IPS-20b (cell line): ENCODE data around the gene DENND5B.

ENCODE experiments used
- H3K27ac ChIP-seq: one replicate; pipeline ENCODE4 v1.5.1; 2013; ENCODE audit warnings: low read length
- H3K27me3 ChIP-seq: 2 replicates; pipeline ENCODE4 v1.6.1; 2013; ENCODE audit warnings: mild to moderate bottlenecking, low read length, inconsistent platforms; ENCODE audit not compliant: insufficient read depth
- H3K36me3 ChIP-seq: 2 replicates; pipeline ENCODE4 v1.6.1; 2013; ENCODE audit warnings: low read depth, mild to moderate bottlenecking, inconsistent platforms, low read length, moderate library complexity; ENCODE audit not compliant: insufficient read depth
- H3K4me1 ChIP-seq: 2 replicates; pipeline ENCODE4 v1.6.1; 2013; ENCODE audit warnings: mild to moderate bottlenecking, control low read depth, inconsistent platforms, low read length, moderate library complexity; ENCODE audit not compliant: insufficient read depth
- H3K4me3 ChIP-seq: 2 replicates; pipeline ENCODE4 v1.5.1; 2013; ENCODE audit warnings: mild to moderate bottlenecking, low read length, inconsistent platforms
- H3K9ac ChIP-seq: 2 replicates; pipeline ENCODE4 v1.6.1; 2013; ENCODE audit warnings: low read depth, mild to moderate bottlenecking, inconsistent platforms, low read length, moderate library complexity
- H3K9me3 ChIP-seq: 2 replicates; pipeline ENCODE4 v1.6.1; 2013; ENCODE audit warnings: mild to moderate bottlenecking, low read depth, low read length, inconsistent platforms; ENCODE audit not compliant: insufficient read depth

Gene DENND5B

DNA sequence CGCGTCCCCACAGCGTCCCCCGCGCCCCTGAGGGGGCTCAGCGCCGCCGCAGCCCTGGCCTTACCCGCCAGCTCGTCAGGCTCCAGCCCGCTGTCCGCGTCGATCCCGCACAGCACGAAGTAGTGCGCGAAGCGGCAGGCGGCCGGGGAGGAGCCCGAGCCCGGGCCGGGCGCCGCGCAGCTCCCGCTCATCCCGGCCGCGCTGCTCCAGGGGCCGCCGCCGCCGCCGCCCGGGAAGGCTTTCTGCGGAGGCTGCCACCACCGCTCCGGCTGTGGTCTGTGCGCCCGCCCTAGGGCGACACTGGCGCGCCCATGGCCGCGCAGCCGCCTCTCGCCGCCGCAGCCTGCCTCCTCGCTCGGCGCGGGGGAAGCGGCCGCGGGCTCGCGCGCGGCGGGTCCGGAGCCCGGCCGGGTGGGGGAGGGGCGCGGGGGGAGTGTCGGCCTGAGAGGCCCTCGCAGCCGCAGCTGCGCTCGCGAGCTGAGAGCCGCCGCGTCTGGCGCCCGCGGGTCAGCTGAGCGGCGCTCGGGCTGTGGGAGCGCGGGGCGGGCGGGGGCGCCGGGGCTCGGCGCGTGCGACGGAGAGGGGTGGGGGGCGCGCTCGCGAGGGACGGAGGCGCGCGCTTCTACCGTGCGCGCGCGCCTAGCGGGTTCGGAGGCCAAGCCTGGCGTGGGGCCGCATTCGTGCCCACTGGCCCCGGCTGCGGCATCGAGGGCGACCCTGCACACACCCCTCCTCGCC lies at the start of gene DENND5B:
Gene DENND5B, minus strand, starts transcription at position 495 of the 738 bp plus-strand sequence. Its CDS starts 304 bp downstream, at position 191.
- Histone ChIP-seq H3K27ac (no peak within 1 kb of the TSS), H3K27me3 (peaks cover 30% of the 10 kb centered on the region), H3K9ac (peak within 1 kb of the TSS; percentile 63), H3K9me3 (no peaks in the 10 kb centered on the region), H3K36me3 (no peaks in the 10 kb centered on the region), H3K4me1 (peaks cover 13% of the 10 kb centered on the region; the same call in 1 of the 2 replicates), H3K4me3 (peak within 1 kb of the TSS; percentile 74)

DNA sequence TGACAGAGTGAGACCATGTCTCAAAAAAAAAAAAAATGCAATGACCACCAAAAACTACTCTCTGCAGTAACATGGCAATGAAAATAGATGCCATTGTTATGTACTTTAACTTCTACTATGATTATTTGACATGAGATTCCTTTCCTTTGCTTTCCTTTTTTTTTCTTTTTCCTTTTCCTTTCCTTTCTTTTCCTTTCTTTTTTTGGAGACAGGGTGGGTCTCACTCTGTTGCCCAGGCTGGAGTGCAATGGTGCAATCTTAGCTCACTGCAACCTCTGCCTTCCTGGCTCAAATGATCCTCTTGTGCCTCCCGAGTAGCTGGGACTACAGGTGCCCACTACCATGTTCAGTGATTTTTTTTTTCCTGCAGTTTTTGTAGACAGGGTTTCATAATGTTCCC lies 43.7 kb upstream of the DENND5B start:
- Histone ChIP-seq H3K4me3 (no peak overlapping the region), H3K4me1 (no peaks in the 10 kb centered on the region), H3K9me3 (no peaks in the 10 kb centered on the region), H3K27me3 (no peaks in the 10 kb centered on the region), H3K36me3 (no peaks in the 10 kb centered on the region), H3K9ac (no peak overlapping the region), H3K27ac (no peak overlapping the region)

- no peaks in the 10 kb centered on the region for H3K9me3 ChIP-seq
- no peak overlapping the region for H3K9ac ChIP-seq
These were observed 42.5 kb upstream of the DENND5B start for GRCh38 chr12:31633464-31633863.

DNA sequence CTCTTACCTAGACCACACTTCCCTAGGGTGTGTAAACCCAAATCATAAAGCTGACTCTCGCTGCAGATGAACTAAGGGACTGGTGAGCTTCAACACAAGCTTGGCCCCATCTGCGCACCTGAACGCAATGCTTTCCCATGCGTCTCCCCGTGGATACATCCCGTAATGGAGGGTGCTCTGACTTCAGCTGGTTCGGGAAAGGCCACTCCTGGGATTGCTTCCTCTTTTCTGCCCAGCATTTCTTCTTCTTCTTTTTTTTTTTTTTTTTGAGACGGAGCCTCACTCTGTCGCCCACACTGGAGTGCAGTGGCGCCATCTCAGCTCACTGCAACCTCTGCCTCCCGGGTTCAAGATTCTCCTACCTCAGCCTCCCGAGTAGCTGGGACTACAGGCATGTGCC lies 40.9 kb upstream of the DENND5B start:
- Histone ChIP-seq H3K27ac (no peak overlapping the region), H3K9me3 (no peaks in the 10 kb centered on the region), H3K27me3 (no peaks in the 10 kb centered on the region), H3K9ac (no peak overlapping the region), H3K36me3 (no peaks in the 10 kb centered on the region), H3K4me3 (no peak overlapping the region), H3K4me1 (no peaks in the 10 kb centered on the region)

More at GRCh38 chr12:31633464-31633863, 42.5 kb upstream of the DENND5B start:
- H3K4me3 ChIP-seq = no peak overlapping the region
- no peak overlapping the region for H3K27ac ChIP-seq
- H3K36me3 ChIP-seq = no peaks in the 10 kb centered on the region
- no peaks in the 10 kb centered on the region for H3K4me1 ChIP-seq
- H3K27me3 ChIP-seq = no peaks in the 10 kb centered on the region

- Histone ChIP-seq H3K27me3 (no peaks in the 10 kb centered on the region), H3K4me1 (no peaks in the 10 kb centered on the region), H3K27ac (no peak overlapping the region), H3K36me3 (no peaks in the 10 kb centered on the region), H3K9me3 (no peaks in the 10 kb centered on the region), H3K9ac (no peak overlapping the region), H3K4me3 (no peak overlapping the region)
These were observed 40.2 kb upstream of the DENND5B start for GRCh38 chr12:31631023-31631724.

DNA sequence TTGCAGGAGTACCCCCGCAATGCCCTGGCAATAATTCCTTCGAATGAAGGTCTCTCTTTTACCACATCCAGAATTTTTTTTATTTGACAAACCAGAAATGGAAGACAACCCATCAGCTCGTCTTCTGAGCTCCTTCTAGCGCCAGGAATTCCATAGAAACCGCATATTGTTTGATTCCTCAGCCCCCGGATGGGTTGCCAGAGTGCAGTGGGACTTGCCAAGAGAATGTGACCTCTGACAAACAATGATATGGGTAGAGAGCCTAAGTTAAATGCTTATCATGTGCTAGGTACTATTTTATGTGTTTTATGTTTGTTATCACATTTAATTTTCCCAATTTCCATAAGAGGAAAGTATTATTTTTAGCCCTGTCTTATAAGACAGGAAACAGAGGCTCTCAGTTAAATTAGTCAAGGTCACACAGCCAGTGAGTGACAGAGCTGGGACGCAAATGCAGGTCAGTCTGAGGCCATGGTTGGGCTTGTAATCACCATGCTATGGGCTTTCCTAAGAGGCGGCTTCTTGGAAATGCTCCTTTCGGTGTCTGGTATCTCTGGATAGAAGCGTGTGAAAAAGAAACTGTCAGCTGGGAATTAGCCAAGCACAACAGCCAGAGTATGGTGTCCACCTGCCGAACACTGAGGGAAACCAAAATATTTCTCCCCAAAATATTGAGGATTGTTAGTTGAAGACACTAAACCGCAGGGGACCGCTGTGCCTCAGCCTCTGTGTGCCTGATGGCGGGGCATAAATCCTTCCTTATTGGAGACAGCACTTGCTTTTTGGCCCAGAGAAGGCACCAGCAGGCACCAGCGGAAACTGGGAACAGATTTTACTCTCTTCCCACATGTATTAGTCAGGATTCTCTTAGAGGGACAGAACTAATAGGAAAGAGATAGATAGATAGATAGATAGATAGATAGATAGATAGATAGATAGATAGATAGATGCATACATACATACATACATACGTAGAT lies 39.1 kb upstream of the DENND5B start:
- Histone ChIP-seq H3K9me3 (no peaks in the 10 kb centered on the region), H3K27me3 (no peaks in the 10 kb centered on the region), H3K27ac (no peak overlapping the region), H3K4me3 (no peak overlapping the region), H3K9ac (no peak overlapping the region), H3K36me3 (no peaks in the 10 kb centered on the region), H3K4me1 (no peaks in the 10 kb centered on the region)

DNA sequence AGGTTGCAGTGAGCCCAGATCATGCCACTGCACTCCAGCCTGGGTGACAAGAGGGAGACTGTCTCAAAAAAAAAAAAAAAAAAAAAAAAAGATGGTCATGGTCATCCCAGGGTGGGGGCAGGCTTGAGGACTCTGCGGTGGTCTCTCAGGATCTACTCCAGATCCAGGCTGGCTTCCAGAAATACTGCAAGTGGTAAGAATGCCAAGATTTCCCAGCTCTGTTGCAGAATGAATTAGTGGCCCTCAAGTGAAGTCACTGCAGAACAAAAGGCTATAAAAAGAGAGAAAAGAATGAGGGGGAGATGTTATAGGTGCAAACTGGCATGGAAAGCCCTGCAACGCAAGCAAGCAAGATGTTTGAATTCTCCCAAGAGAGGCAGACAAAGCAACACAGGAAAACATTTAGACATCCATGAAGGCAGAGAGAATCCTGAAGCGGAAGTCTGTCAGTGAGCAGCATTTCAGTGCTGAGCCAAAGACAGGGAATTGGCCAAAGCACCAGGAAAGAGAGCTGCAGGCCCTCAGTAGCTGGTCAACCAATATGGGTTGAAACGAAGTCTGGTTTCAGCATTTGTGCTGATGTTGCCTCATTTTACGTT lies 36.6 kb upstream of the DENND5B start:
- Histone ChIP-seq H3K4me3 (no peak overlapping the region), H3K4me1 (no peaks in the 10 kb centered on the region), H3K9ac (no peak overlapping the region), H3K9me3 (no peaks in the 10 kb centered on the region), H3K36me3 (no peaks in the 10 kb centered on the region), H3K27me3 (no peaks in the 10 kb centered on the region), H3K27ac (no peak overlapping the region)

DNA sequence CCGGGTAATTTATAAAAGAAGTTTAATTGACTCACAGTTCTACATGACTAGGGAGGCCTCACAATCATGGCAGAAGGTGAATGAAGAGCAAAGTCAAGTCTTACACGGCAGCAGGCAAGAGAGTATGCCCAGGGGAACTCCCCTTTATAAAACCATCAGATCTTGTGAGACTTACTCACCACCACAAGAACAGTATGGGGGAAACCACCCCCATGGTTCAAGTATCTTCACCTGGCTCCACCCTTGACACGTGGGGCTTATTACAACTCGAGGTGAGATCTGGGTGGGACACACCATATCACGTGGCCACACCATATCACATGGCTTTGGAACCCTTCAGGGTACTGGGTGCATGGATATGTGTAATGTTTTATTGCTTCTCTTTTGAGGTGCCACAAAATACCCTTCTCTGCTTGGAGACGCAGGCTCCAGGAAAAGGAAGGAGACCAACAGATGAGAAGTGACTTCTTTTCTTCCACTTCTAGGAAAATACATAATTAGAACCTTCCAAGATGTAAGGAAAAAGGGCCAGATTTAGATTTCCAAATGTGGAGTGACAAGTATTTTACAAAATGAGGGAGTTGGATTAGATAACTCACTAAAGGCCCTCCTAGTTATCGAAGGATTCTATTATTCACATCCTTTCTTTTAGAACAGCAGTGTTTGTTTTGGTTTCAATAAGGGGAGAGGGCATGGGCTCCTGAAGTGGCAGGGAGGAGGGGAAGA lies 35.5 kb upstream of the DENND5B start:
- no peaks in the 10 kb centered on the region for H3K36me3 ChIP-seq
- H3K4me3 ChIP-seq = no peak overlapping the region
- no peaks in the 10 kb centered on the region for H3K4me1 ChIP-seq
- no peak overlapping the region for H3K27ac ChIP-seq
- H3K9ac ChIP-seq = no peak overlapping the region
- no peaks in the 10 kb centered on the region for H3K9me3 ChIP-seq
- no peaks in the 10 kb centered on the region for H3K27me3 ChIP-seq

DNA sequence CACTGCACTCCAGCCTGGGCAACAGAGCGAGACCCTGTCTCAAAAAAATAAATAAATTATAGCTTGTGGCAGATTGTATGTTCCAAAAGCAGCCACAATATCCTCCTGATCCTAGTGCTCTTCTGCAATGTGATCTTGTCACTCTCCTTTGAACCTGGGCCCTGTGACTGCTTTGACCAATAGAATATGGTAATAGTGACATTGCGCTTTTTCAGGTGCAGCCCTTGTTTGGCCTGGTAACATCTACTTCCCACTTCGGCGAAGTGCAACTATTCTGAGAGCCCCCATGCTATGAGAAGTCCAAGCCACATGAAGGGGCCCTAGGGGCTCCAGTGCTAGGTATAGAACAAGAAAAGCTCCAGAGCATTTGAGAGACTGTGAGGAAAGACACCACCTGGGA lies 31.1 kb upstream of the DENND5B start:
- no peak overlapping the region for H3K27ac ChIP-seq
- no peak overlapping the region for H3K4me3 ChIP-seq
- H3K9me3 ChIP-seq = no peaks in the 10 kb centered on the region
- no peaks in the 10 kb centered on the region for H3K27me3 ChIP-seq
- no peaks in the 10 kb centered on the region for H3K4me1 ChIP-seq
- no peaks in the 10 kb centered on the region for H3K36me3 ChIP-seq
- H3K9ac ChIP-seq = no peak overlapping the region

GRCh38 chr12:31620311-31620710 lies 29.4 kb upstream of the DENND5B start:
- Histone ChIP-seq H3K9me3 (no peaks in the 10 kb centered on the region), H3K36me3 (no peaks in the 10 kb centered on the region), H3K9ac (no peak overlapping the region), H3K4me1 (no peaks in the 10 kb centered on the region), H3K27me3 (no peaks in the 10 kb centered on the region), H3K27ac (no peak overlapping the region), H3K4me3 (no peak overlapping the region)
